Inferior parietal cortex (tissue), 1 donor: ENCODE measurements around the gene DAPK2.
"Not testable (repeated sequence)": the region's sequence is repeated elsewhere in the genome, so short reads cannot be mapped to it uniquely, and the experiment has no call there.

Source experiments
- DNase-seq: peaks from one replicate; pipeline ENCODE4 v3.0.0-alpha.2; 2016; ENCODE audit errors: extremely low spot score

Gene DAPK2

GRCh38 chr15:63974021-63974420 lies 72.3 kb downstream of the DAPK2 start:
- no peak for DNase-seq

DNA sequence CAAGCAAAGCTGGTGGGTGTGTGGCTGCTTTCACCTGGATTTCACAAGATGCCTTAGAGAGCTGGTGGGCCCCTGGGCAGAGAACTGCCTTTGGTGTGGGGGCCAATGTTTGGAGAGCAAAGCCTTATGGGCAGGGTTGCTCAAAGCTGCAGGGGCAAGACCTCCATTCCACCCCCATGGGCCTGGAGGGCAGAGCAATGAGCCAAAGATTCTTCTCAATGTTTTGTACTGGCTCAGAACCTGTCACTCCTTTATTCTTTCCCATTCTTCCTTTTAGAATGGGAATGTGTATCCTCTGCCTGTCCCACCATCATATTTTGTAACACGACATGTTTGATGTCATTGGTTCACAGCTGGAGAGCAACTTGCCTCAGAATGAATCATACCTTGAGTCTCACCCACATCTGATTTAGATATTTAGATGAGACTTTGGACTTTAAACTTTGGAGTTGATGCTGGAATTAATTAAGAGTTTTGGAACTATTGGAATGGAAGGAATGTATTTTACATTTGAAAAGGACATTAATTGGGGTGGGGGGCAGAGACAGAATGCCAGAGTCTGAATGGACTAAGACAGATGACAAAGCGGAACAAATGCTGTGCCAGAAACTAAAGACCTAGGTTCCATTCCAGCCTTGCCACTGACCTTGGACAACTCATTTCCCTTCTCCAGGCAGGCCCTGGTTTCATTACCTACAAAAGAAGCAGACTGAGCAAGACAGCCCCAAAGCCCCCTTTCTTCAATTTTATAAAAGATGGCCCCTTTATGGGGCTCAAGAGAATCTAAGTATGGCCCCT lies 72.9 kb downstream of the DAPK2 start:
- no peak for DNase-seq

GRCh38 chr15:63972801-63973200 lies 73.5 kb downstream of the DAPK2 start:
- DNase-seq: no peak

DNA sequence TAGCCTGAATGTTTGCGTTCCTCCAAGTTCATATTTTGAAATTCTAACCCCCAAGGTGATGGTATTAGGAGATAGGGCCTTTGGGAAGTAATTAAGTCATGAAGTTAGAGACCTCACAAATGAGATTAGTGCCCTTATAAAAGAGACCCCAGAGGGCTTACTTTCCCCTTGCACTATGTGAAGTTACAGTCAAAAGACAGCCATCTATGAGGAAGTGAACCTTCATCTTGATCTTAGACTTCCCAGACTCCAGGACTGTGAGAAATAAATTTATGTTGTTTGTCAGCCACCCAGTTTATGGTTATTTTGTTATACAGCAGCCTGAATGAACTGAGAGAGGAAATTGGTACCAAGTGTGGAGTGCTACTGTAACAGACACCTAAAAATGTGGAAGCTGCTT lies 74.4 kb downstream of the DAPK2 start:
- DNase-seq: no peak

- no peak for DNase-seq
These were observed 74.9 kb downstream of the DAPK2 start for GRCh38 chr15:63971427-63971805.

- no peak for DNase-seq
These were observed 75.5 kb downstream of the DAPK2 start for GRCh38 chr15:63970621-63971426.

GRCh38 chr15:63969652-63970421 lies 76.4 kb downstream of the DAPK2 start:
- no peak for DNase-seq

DNA sequence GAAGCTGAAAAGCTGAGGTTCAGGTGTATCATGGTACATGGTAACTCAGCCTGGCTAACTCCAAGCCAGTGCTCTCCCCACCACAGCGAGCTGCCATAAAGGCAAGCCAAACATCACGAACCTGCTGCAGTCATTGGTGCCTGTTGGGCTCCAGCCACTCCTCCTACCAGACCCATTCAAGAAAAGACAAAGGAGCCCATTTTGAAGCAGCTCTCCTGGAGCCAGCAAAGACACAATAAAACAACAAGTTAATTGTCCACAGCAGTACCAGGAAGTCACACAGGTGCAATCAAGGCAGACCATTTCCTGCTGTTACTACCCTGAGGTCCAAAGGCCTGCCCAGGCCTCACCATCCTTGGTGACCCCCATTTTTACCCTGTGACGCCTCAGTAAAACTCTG lies 77.6 kb downstream of the DAPK2 start:
- no peak for DNase-seq

DNA sequence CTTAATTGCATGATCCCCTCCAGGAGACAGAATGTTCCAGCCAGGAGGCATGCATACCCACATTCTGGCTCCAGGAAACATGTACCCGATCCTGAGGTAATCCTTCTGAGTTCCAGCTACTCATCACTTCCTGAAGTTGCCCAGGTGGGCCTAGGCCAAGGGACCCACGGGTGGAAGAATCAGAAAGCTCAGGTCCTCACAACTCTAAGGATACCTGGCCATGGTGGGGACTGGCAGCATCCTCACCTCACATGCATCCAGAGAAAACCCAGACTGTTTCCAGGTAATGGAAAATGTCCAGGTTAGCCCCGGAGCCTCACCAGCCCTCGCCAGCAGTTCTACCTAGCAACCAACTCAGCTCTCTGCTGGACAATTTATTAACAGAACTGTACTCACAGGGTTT lies 78.2 kb downstream of the DAPK2 start:
- DNase-seq: no peak

- DNase-seq: no peak
These were observed 78.7 kb downstream of the DAPK2 start for GRCh38 chr15:63967616-63968015.

DNA sequence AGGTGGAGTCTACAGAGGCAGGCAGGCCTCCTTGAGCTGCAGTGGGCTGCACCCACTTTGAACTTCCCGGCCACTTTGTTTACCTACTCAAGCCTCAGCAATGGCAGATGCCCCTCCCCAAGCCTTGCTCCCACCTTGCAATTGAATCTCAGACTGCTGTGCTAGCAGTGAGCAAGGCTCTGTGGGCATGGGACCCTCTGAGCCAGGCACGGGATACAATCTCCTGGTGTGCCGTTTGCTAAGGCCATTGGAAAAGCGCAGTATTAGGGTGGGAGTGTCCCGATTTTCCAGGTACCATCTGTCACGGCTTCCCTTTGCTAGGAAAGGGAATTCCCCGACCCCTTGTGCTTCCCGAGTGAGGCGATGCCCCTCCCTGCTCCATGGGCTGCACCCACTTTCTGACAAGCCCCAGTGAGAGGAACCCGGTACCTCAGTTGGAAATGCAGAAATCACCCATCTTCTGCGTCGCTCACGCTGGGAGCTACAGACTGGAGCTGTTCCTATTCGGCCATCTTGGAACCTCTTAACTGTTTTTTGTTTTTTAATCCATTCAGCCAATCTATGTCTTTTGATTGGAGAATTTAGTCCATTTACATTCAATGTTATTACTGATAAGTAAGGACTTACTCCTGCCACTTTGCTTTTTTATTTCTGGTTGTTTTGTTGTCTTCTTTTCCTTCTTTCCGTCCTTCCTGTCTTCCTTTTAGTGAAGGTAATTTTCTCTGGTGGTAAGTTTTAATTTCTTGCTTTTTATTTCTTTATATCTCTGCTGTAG lies 83.2 kb downstream of the DAPK2 start:
- DNase-seq: not testable (repeated sequence)

DNA sequence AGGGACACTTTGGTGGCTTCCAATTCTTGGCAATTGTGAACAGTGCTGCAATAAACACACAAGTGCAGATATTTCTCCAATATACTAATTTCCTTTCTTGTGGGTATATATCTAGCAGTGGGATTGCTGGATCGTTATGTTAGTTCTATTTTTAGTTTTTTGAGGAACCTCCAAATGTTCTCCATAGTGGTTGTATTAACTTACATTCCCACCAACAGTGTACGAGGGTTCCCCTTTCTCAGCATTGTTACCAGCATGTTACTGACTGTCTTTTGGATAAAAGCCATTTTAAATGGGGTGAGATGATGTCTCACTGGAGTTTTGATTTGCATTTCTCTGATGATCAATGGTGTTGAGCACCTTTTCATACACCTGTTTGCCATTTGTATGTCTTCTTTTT lies 92.8 kb downstream of the DAPK2 start:
- no peak for DNase-seq

- no peak for DNase-seq
These were observed 95.3 kb downstream of the DAPK2 start for GRCh38 chr15:63950911-63951481.

DNA sequence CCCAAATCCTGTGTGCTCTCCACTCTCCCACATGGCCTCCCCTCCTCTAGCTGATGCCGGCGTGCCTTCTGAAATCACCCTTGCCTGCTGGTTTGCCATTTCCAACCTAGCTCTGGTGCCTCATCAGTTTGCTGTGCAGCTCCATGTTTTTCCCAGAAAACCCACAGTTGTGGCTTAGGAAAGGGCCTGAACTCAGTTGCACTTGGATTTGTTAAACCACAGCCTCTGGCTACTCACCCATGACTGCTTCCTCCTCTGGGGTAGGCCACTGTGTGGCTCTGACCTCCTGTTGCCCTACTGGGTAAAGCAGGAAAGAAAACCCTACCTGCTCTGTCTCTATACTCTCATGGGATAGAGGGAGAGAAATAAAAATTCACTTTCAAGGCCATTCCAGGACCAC lies 97.3 kb downstream of the DAPK2 start:
- DNase-seq: no peak

DNA sequence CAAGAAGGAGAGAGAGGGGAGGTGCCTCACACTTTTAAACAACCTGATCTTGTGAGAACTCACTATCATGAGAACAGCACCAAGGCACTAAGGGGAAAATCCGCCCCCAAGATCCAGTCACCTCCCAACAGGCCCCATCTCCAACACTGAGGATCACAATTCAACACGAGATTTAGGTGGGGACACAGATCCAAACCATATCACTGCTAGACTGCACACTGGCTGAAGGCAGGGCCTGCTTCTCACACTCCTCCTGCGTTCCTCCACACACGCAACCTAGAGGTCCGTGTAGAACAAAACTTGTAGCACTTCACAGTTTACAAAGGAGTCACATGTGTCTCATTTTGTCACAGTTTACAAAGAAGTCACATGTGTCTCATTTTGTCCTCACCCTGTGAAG lies 97.8 kb downstream of the DAPK2 start:
- DNase-seq: no peak

- DNase-seq: no peak
These were observed 99.1 kb downstream of the DAPK2 start for GRCh38 chr15:63947228-63947627.

DNA sequence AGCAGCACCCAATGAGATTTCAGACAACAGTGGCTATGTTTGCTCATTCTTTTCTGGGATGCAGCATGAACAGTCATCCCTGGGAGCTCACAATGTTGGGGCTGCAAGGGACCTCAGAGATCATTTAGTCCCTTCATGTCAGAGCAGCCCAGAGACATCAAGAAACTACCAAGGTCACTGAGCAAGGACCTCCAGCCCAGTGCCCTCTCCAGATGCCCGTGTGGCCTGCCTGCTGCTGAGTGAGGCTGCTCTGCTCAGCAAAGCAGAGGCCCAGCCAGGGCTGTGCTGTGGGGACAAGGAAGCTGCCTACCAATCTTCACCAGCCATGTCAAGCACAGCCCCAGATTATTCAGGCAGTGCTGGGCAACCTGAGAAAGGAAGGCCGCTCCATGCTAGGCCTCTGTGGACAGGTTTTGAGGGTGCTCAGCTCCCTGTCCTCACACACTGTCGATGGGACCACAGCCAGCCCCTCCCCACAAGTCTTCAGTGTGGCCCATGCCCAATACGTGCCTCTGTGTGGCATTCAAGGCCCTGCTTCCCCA lies 99.7 kb downstream of the DAPK2 start:
- no peak for DNase-seq

DNA sequence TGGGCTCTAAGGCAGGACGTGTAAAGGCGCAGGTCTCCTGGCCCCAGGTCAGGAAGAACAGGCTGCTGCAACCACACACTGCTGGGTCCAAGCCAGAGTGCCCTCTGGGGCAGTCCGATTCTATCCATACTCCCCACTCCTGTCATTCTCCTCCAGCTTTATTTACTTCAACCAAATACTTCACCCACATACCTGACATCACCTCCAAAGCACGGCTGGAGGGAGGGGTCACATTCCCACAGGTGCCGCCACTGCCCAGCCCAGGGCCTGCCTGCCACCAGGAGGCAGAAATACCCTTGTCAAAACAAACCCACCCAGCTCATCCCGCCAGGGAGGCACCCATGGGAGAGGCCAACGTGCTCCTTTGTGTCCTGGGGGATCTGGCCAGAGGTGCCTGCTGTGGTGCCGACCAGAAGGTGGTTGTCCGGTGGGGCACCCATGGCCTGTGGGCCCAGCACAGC lies 100.4 kb downstream of the DAPK2 start:
- no peak for DNase-seq

DNA sequence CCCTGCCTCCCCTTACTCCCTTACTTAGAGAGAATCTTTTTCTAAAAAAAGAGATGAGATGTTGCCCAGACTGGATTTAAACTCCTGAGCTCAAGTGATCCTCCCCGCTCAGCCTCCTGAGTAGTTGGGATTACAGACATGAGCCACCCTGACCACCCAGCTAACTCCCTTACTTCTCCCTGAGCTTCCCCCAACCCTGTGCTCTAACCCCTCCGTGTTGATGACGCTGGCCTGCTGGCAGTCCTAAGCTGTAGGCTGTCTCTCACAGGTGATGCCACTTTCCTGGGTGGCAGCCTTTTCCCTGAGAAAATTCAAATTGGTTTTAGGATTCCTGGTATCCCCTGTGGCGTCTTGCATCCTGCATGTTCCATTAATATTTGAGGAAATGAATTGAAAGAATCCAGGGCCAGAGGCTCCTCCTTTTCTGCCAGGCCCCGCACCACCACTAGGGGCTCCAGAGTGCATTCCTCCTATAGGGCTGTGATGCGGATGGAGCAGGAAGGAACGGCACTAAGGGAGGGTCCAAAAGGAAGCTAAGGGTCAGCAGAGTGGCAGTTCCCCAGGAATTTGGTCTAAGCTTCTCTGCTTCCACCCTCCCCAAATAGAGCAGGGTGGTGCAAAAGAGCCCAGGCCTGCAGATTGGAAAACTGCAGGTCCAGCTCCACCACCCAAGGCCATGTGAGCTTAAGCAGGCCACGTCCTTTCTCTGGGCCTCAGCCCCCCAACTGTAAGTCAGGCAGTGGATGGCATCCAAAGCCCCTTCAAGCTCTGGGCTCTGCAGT lies 101.1 kb downstream of the DAPK2 start:
- DNase-seq: peak; percentile 68

GRCh38 chr15:63944681-63944955 lies 101.7 kb downstream of the DAPK2 start:
- DNase-seq: no peak
